Measurements from ENCODE around the gene ICAM2.

- no peak for TF ChIP-seq EP300 (IDR thresholded peaks at IDR 0.05)
- TF ChIP-seq, protein P1, sequence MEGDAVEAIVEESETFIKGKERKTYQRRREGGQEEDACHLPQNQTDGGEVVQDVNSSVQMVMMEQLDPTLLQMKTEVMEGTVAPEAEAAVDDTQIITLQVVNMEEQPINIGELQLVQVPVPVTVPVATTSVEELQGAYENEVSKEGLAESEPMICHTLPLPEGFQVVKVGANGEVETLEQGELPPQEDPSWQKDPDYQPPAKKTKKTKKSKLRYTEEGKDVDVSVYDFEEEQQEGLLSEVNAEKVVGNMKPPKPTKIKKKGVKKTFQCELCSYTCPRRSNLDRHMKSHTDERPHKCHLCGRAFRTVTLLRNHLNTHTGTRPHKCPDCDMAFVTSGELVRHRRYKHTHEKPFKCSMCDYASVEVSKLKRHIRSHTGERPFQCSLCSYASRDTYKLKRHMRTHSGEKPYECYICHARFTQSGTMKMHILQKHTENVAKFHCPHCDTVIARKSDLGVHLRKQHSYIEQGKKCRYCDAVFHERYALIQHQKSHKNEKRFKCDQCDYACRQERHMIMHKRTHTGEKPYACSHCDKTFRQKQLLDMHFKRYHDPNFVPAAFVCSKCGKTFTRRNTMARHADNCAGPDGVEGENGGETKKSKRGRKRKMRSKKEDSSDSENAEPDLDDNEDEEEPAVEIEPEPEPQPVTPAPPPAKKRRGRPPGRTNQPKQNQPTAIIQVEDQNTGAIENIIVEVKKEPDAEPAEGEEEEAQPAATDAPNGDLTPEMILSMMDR (IDR thresholded peaks at IDR 0.05): no peak
Observed at GRCh38 chr17:63972796-63973195, 47.6 kb downstream of the ICAM2 start, which contains the start of gene SCN4A.

All from ovary (tissue), 3 donors.